DND-41 (cell line): ENCODE measurements around the gene SKIC2.

Source experiments
- ATAC-seq: fragments of 200-7000 bp; cut with Tn5 transposase; 3 replicates; pipeline ENCODE4 v1.9.1; 2021; ENCODE audit warnings: low read depth; ENCODE audit not compliant: insufficient read depth
- DNase-seq: peaks from one replicate; pipeline ENCODE4 v3.0.0-alpha.2; 2020
- H2AFZ ChIP-seq: 2 replicates; pipeline ENCODE4 v1.6.0; 2012; ENCODE audit warnings: low read depth, low read length
- H3K27ac ChIP-seq: 2 replicates; pipeline ENCODE4 v1.5.1; 2012; ENCODE audit warnings: low read length, inconsistent platforms
- H3K27me3 ChIP-seq: fragments of 200-600 bp; sonication (generic); 2 replicates; pipeline ENCODE4 v1.6.0; 2012; ENCODE audit warnings: low read length, mild to moderate bottlenecking, inconsistent platforms; ENCODE audit not compliant: insufficient read depth, poor library complexity
- H3K36me3 ChIP-seq: 2 replicates; pipeline ENCODE4 v1.5.1; 2012; ENCODE audit warnings: low read length, inconsistent platforms; ENCODE audit not compliant: insufficient read depth
- H3K4me1 ChIP-seq: 2 replicates; pipeline ENCODE4 v1.5.1; 2012; ENCODE audit warnings: mild to moderate bottlenecking, low read length; ENCODE audit not compliant: insufficient read depth
- H3K4me2 ChIP-seq: 2 replicates; pipeline ENCODE4 v1.6.0; 2012; ENCODE audit warnings: mild to moderate bottlenecking, moderate library complexity, low read length, inconsistent platforms; ENCODE audit not compliant: insufficient read depth
- H3K4me3 ChIP-seq, 2 experiments: fragments of 200-600 bp in 1 of 2; shearing (Covaris generic) in 1 of 2; 2 replicates each; pipeline ENCODE4 v1.5.1; 2012 to 2016; ENCODE audit warnings: inconsistent platforms in 2 of 2, low read length in 2 of 2, mild to moderate bottlenecking in 2 of 2, low read depth in 1 of 2, moderate library complexity in 1 of 2
- H3K79me2 ChIP-seq: 2 replicates; pipeline ENCODE4 v1.6.0; 2012; ENCODE audit warnings: low read length, inconsistent platforms; ENCODE audit not compliant: insufficient read depth
- H3K9ac ChIP-seq: 2 replicates; pipeline ENCODE4 v1.6.0; 2012; ENCODE audit warnings: low read depth, mild to moderate bottlenecking, inconsistent platforms, low read length, moderate library complexity
- H3K9me3 ChIP-seq: 2 replicates; pipeline ENCODE4 v1.5.1; 2012; ENCODE audit warnings: low read length, moderate library complexity, mild to moderate bottlenecking, inconsistent platforms; ENCODE audit not compliant: insufficient read depth, severe bottlenecking
- H4K20me1 ChIP-seq: 2 replicates; pipeline ENCODE4 v1.6.0; 2012; ENCODE audit warnings: low read length; ENCODE audit not compliant: insufficient read depth
- CTCF ChIP-seq: IDR thresholded peaks from 2 replicates; pipeline ENCODE4 v1.5.1; 2012; ENCODE audit warnings: borderline replicate concordance, low read length, moderate library complexity, mild to moderate bottlenecking; ENCODE audit not compliant: poor library complexity, severe bottlenecking; ENCODE audit errors: extremely low read depth
- EZH2 ChIP-seq: IDR thresholded peaks from 3 replicates; pipeline ENCODE4 v1.6.1; 2012; ENCODE audit warnings: borderline replicate concordance, low read depth, mild to moderate bottlenecking, moderate library complexity, low read length, inconsistent platforms; ENCODE audit not compliant: severe bottlenecking

SKIC2 gene

DNA sequence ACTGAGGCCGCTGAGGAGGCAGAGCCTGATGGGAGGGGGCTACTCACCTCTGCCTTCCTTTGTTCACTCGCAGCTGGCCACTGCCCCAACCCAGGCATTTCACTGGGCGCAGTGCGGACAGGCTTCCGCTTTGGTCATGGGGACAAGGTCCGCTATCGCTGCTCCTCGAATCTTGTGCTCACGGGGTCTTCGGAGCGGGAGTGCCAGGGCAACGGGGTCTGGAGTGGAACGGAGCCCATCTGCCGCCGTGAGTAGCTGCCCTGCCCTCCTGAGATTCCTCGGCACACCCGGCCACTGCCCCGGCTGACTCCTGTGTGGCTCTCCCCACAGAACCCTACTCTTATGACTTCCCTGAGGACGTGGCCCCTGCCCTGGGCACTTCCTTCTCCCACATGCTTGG, 25.4 kb upstream of the SKIC2 start:
- ATAC-seq (no peak), DNase-seq (no peak)
- Histone ChIP-seq H3K27me3 (peaks cover 3% of the 10 kb centered on the region), H3K4me1 (no peaks in the 10 kb centered on the region), H3K27ac (no peak overlapping the region), H2AFZ (no peak overlapping the region), H3K4me2 (no peak overlapping the region), H3K36me3 (no peaks in the 10 kb centered on the region), H3K79me2 (no peaks in the 10 kb centered on the region), H3K4me3 (no peak overlapping the region), H3K9me3 (no peaks in the 10 kb centered on the region), H4K20me1 (no peaks in the 10 kb centered on the region), H3K9ac (no peak overlapping the region)
- TF ChIP-seq CTCF (no peak), EZH2 (no peak)

- H3K4me2 ChIP-seq: no peak overlapping the region
- TF ChIP-seq CTCF: no peak
- TF ChIP-seq EZH2: no peak
- H3K4me1 ChIP-seq: no peaks in the 10 kb centered on the region
- H2AFZ ChIP-seq: no peak overlapping the region
- H3K4me3 ChIP-seq: no peak overlapping the region
- H4K20me1 ChIP-seq: no peaks in the 10 kb centered on the region
- no peaks in the 10 kb centered on the region for H3K9me3 ChIP-seq
- no peak overlapping the region for H3K27ac ChIP-seq
- ATAC-seq (no peak), DNase-seq (no peak)
- H3K36me3 ChIP-seq: no peaks in the 10 kb centered on the region
- peaks cover 3% of the 10 kb centered on the region for H3K27me3 ChIP-seq
- no peaks in the 10 kb centered on the region for H3K79me2 ChIP-seq
- no peak overlapping the region for H3K9ac ChIP-seq
Observed at GRCh38 chr6:31935021-31935420, 24.0 kb upstream of the SKIC2 start.

GRCh38 chr6:31935823-31936222, 23.2 kb upstream of the SKIC2 start:
- H3K9me3 ChIP-seq: no peaks in the 10 kb centered on the region
- no peaks in the 10 kb centered on the region for H3K79me2 ChIP-seq
- H3K27ac ChIP-seq: no peak overlapping the region
- H3K4me3 ChIP-seq: no peak overlapping the region
- no peak overlapping the region for H3K9ac ChIP-seq
- DNase-seq (no peak), ATAC-seq (no peak)
- no peak overlapping the region for H2AFZ ChIP-seq
- no peak overlapping the region for H3K4me2 ChIP-seq
- H4K20me1 ChIP-seq: no peaks in the 10 kb centered on the region
- TF ChIP-seq EZH2 (no peak), CTCF (no peak)
- no peaks in the 10 kb centered on the region for H3K4me1 ChIP-seq
- H3K36me3 ChIP-seq: no peaks in the 10 kb centered on the region
- peaks cover 3% of the 10 kb centered on the region for H3K27me3 ChIP-seq

GRCh38 chr6:31940256-31940664, 18.7 kb upstream of the SKIC2 start:
- H3K36me3 ChIP-seq: no peaks in the 10 kb centered on the region
- ATAC-seq: no peak
- no peak overlapping the region for H3K27ac ChIP-seq
- no peaks in the 10 kb centered on the region for H3K9me3 ChIP-seq
- no peak overlapping the region for H3K4me3 ChIP-seq
- H2AFZ ChIP-seq: no peak overlapping the region
- no peak for TF ChIP-seq CTCF
- no peak for TF ChIP-seq EZH2
- H3K79me2 ChIP-seq: no peaks in the 10 kb centered on the region
- H4K20me1 ChIP-seq: no peaks in the 10 kb centered on the region; the same call in 1 of the 2 replicates
- H3K9ac ChIP-seq: no peak overlapping the region
- peaks cover 13% of the 10 kb centered on the region for H3K27me3 ChIP-seq
- H3K4me2 ChIP-seq: no peak overlapping the region
- no peak for DNase-seq
- H3K4me1 ChIP-seq: no peaks in the 10 kb centered on the region
